Measurements from ENCODE around the gene ZKSCAN1.

The ZKSCAN1 gene

DNA sequence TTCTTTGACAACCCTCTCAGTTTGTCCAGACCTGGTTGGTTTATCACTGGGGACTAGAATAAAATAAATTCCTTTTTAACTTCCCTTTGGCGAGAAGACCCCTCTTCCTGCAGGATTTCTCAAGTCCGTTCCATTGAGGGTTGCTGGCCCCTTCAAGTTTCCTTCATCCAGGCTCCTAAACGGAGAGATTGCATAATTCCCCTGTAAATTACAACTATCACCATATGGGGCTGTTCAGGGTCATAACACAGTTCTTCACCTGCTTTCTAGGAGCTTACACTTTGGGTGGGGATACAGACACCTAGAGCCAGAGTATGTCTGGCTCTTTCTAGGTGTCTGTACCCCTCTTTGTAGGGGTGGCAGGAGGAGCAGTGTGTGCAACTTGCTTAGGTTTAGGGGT lies 70.1 kb downstream of the ZKSCAN1 start:
- no peak overlapping the region for H3K4me3 ChIP-seq (ENCODE audit: low read depth in 1 of 5, low read length in 5 of 5)
- no peaks in the 10 kb centered on the region for H3K9me3 ChIP-seq (ENCODE audit: control insufficient read depth in 5 of 5, low read length in 5 of 5)
- H3K4me1 ChIP-seq (ENCODE audit: control insufficient read depth in 5 of 5, insufficient read depth in 5 of 5, low read length in 5 of 5) = peaks cover 10 to 38% (median 30%) of the 10 kb centered on the region in 5 donors
- no peaks in the 10 kb centered on the region for H3K27me3 ChIP-seq (ENCODE audit: control insufficient read depth in 5 of 5, insufficient read depth in 4 of 5, low read length in 5 of 5)
- peaks cover under 1 to 4% (median 3%) of the 10 kb centered on the region in 5 donors for H3K36me3 ChIP-seq (ENCODE audit: control insufficient read depth in 5 of 5, insufficient read depth in 5 of 5, low read length in 5 of 5)
- H3K27ac ChIP-seq (ENCODE audit: low read depth, low read length) = no peak overlapping the region
- no peak overlapping the region for H3K9ac ChIP-seq (ENCODE audit: low read length in 5 of 5)

GRCh38 chr7:100087055-100087750 lies 71.8 kb downstream of the ZKSCAN1 start:
- H3K27me3 ChIP-seq (ENCODE audit: control insufficient read depth in 5 of 5, insufficient read depth in 4 of 5, low read length in 5 of 5) = no peaks in the 10 kb centered on the region
- H3K4me1 ChIP-seq (ENCODE audit: control insufficient read depth in 5 of 5, insufficient read depth in 5 of 5, low read length in 5 of 5) = peaks cover 10 to 30% (median 25%) of the 10 kb centered on the region in 5 donors
- no peak overlapping the region for H3K27ac ChIP-seq (ENCODE audit: low read depth, low read length)
- no peak overlapping the region for H3K4me3 ChIP-seq (ENCODE audit: low read depth in 1 of 5, low read length in 5 of 5)
- no peak overlapping the region for H3K9ac ChIP-seq (ENCODE audit: low read length in 5 of 5)
- H3K9me3 ChIP-seq (ENCODE audit: control insufficient read depth in 5 of 5, low read length in 5 of 5) = no peaks in the 10 kb centered on the region
- peaks cover 6 to 20% (median 20%) of the 10 kb centered on the region in 5 donors for H3K36me3 ChIP-seq (ENCODE audit: control insufficient read depth in 5 of 5, insufficient read depth in 5 of 5, low read length in 5 of 5)

- H3K4me1 ChIP-seq (ENCODE audit: control insufficient read depth in 5 of 5, insufficient read depth in 5 of 5, low read length in 5 of 5) = peaks cover 8 to 32% (median 21%) of the 10 kb centered on the region in 5 donors
- H3K27ac ChIP-seq (ENCODE audit: low read depth, low read length) = peak overlapping the region; percentile 87
Measured at GRCh38 chr7:100088095-100088620, 72.8 kb downstream of the ZKSCAN1 start.

GRCh38 chr7:100088621-100089457 lies 73.4 kb downstream of the ZKSCAN1 start, which contains the start of gene COPS6:
Gene COPS6 (plus strand): TSS chr7:100088969. CDS start chr7:100088991, 22 bp downstream.
- H3K4me1 ChIP-seq (ENCODE audit: control insufficient read depth in 5 of 5, insufficient read depth in 5 of 5, low read length in 5 of 5) = peaks cover 10 to 39% (median 28%) of the 10 kb centered on the region in 5 donors
- H3K27me3 ChIP-seq (ENCODE audit: control insufficient read depth in 5 of 5, insufficient read depth in 4 of 5, low read length in 5 of 5) = no peaks in the 10 kb centered on the region
- H3K36me3 ChIP-seq (ENCODE audit: control insufficient read depth in 5 of 5, insufficient read depth in 5 of 5, low read length in 5 of 5) = peaks cover 6 to 37% (median 35%) of the 10 kb centered on the region in 5 donors
- peak within 1 kb of the TSS; percentile 89 to 96 (median 94) for H3K4me3 ChIP-seq (ENCODE audit: low read depth in 1 of 5, low read length in 5 of 5)
- H3K27ac ChIP-seq (ENCODE audit: low read depth, low read length) = peak within 1 kb of the TSS; percentile 87
- H3K9ac ChIP-seq (ENCODE audit: low read length in 5 of 5) = peak within 1 kb of the TSS; percentile 57 to 94 (median 89)
- no peaks in the 10 kb centered on the region for H3K9me3 ChIP-seq (ENCODE audit: control insufficient read depth in 5 of 5, low read length in 5 of 5)

More at GRCh38 chr7:100088095-100088620, 72.8 kb downstream of the ZKSCAN1 start:
- Histone ChIP-seq H3K9ac (ENCODE audit: low read length in 5 of 5) (peak overlapping the region; percentile 57 to 94 (median 89)), H3K36me3 (ENCODE audit: control insufficient read depth in 5 of 5, insufficient read depth in 5 of 5, low read length in 5 of 5) (peaks cover 6 to 30% (median 29%) of the 10 kb centered on the region in 5 donors), H3K27me3 (ENCODE audit: control insufficient read depth in 5 of 5, insufficient read depth in 4 of 5, low read length in 5 of 5) (no peaks in the 10 kb centered on the region), H3K4me3 (ENCODE audit: low read depth in 1 of 5, low read length in 5 of 5) (peak overlapping the region; percentile 72 to 96 (median 91)), H3K9me3 (ENCODE audit: control insufficient read depth in 5 of 5, low read length in 5 of 5) (no peaks in the 10 kb centered on the region)

DNA sequence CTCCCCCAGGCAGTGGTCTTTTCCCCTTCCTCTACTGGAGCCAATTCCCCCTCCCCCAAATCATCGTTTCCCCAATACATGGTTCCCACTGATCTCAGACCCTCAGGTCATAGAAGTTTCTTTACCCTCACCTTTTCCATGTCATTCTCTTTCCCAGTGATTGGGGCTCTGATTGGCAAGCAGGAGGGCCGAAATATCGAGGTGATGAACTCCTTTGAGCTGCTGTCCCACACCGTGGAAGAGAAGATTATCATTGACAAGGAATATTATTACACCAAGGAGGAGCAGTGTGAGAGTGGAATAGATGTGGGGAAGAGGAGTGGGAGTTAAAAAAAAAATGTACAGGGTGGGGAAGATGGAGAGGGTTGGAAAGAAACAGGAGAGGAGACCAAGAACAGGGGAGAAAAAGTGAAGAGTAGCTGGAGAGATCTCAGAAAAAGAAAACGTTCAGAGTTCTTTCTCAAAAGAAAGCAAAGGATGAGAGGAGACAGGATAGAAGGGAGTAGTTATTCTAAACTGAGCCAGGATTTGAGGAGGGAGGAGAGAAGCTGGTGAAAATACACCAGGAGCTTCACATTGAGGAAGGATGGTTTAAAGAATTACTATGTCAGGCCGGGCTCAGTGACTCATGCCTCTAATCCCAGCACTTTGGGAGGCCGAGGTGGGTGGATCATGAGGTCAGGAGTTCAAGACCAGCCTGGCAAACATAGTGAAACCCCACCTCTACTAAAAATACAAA lies 74.2 kb downstream of the ZKSCAN1 start:
- Histone ChIP-seq H3K9me3 (ENCODE audit: control insufficient read depth in 5 of 5, low read length in 5 of 5) (no peaks in the 10 kb centered on the region), H3K36me3 (ENCODE audit: control insufficient read depth in 5 of 5, insufficient read depth in 5 of 5, low read length in 5 of 5) (peaks cover 6 to 45% (median 43%) of the 10 kb centered on the region in 5 donors), H3K27ac (ENCODE audit: low read depth, low read length) (peak overlapping the region; percentile 46)

GRCh38 chr7:100090527-100091410 lies 75.4 kb downstream of the ZKSCAN1 start:
- no peak overlapping the region for H3K9ac ChIP-seq (ENCODE audit: low read length in 5 of 5)
- no peaks in the 10 kb centered on the region for H3K9me3 ChIP-seq (ENCODE audit: control insufficient read depth in 5 of 5, low read length in 5 of 5)
- H3K4me3 ChIP-seq (ENCODE audit: low read depth in 1 of 5, low read length in 5 of 5) = no peak overlapping the region
- H3K27me3 ChIP-seq (ENCODE audit: control insufficient read depth in 5 of 5, insufficient read depth in 4 of 5, low read length in 5 of 5) = no peaks in the 10 kb centered on the region
- peaks cover 6 to 56% (median 52%) of the 10 kb centered on the region in 5 donors for H3K36me3 ChIP-seq (ENCODE audit: control insufficient read depth in 5 of 5, insufficient read depth in 5 of 5, low read length in 5 of 5)
- H3K4me1 ChIP-seq (ENCODE audit: control insufficient read depth in 5 of 5, insufficient read depth in 5 of 5, low read length in 5 of 5) = peaks cover 10 to 45% (median 34%) of the 10 kb centered on the region in 5 donors
- H3K27ac ChIP-seq (ENCODE audit: low read depth, low read length) = no peak overlapping the region

More for the DNA sequence above, 74.2 kb downstream of the ZKSCAN1 start:
- Histone ChIP-seq H3K4me1 (ENCODE audit: control insufficient read depth in 5 of 5, insufficient read depth in 5 of 5, low read length in 5 of 5) (peaks cover 10 to 45% (median 34%) of the 10 kb centered on the region in 5 donors), H3K27me3 (ENCODE audit: control insufficient read depth in 5 of 5, insufficient read depth in 4 of 5, low read length in 5 of 5) (no peaks in the 10 kb centered on the region), H3K4me3 (ENCODE audit: low read depth in 1 of 5, low read length in 5 of 5) (peak overlapping the region; percentile 89 to 96 (median 94)), H3K9ac (ENCODE audit: low read length in 5 of 5) (peak overlapping the region; percentile 12 to 94 (median 87))
